Epithelial cell of proximal tubule (primary cell): ENCODE data around the gene KIF12. TPM values are rescaled to one million over a fixed set of nuclear protein-coding genes. Genes with fewer than 3 reads are reported as not detected.

ENCODE experiments used
- DNase-seq: peaks from one replicate; pipeline ENCODE4 v3.0.0-alpha.2; 2011; ENCODE audit warnings: low read depth
- H3K4me3 ChIP-seq: 2 replicates; pipeline ENCODE4 v1.5.1; 2011; ENCODE audit warnings: low read depth, mild to moderate bottlenecking, low read length
- CTCF ChIP-seq: conservative IDR thresholded peaks from 2 replicates; pipeline ENCODE4 v1.5.1; 2012; ENCODE audit warnings: low read depth, mild to moderate bottlenecking, low read length
- total RNA-seq: library from RNA; depleted of rRNA; stranded (reverse); fragments of >200 nt; gene quantifications from 2 replicates; pipeline ENCODE4 v1.2.3, GENCODE V29; 2015

Gene KIF12
- total RNA-seq, 1 donor from 2014 or later = 39.3 TPM

- TF ChIP-seq CTCF = no peak
- H3K4me3 ChIP-seq = no peak overlapping the region
- DNase-seq = no peak
Measured at GRCh38 chr9:114050646-114051045, 48.4 kb downstream of the KIF12 start.

- no peak overlapping the region for H3K4me3 ChIP-seq
- TF ChIP-seq CTCF = no peak
- DNase-seq = no peak
Measured at GRCh38 chr9:114050226-114050568, 48.9 kb downstream of the KIF12 start.

DNA sequence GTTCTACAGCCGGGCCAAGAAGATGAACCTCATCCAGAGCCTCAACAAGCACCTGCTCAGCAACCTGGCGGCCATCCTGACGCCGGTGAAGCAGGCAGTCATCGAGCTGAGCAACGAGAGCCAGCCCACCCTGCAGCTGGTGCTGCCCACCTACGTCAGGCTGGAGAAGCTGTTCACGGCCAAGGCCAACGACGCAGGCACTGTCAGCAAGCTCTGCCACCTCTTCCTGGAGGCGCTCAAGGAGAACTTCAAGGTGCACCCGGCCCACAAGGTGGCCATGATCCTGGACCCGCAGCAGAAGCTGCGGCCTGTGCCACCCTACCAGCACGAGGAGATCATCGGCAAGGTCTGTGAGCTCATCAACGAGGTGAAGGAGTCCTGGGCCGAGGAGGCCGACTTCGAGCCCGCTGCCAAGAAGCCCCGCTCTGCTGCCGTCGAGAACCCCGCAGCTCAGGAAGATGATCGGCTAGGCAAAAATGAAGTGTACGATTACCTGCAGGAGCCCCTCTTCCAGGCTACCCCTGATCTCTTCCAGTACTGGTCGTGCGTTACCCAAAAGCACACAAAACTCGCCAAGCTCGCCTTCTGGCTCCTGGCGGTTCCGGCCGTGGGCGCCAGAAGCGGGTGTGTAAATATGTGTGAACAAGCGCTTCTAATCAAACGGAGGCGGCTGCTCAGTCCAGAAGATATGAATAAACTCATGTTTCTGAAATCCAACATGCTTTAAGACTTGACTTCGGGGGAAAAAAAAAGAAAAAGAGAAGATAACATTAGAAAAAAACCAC is 49.5 kb downstream of the KIF12 start:
- DNase-seq = no peak
- TF ChIP-seq CTCF = no peak
- H3K4me3 ChIP-seq = no peak overlapping the region

DNA sequence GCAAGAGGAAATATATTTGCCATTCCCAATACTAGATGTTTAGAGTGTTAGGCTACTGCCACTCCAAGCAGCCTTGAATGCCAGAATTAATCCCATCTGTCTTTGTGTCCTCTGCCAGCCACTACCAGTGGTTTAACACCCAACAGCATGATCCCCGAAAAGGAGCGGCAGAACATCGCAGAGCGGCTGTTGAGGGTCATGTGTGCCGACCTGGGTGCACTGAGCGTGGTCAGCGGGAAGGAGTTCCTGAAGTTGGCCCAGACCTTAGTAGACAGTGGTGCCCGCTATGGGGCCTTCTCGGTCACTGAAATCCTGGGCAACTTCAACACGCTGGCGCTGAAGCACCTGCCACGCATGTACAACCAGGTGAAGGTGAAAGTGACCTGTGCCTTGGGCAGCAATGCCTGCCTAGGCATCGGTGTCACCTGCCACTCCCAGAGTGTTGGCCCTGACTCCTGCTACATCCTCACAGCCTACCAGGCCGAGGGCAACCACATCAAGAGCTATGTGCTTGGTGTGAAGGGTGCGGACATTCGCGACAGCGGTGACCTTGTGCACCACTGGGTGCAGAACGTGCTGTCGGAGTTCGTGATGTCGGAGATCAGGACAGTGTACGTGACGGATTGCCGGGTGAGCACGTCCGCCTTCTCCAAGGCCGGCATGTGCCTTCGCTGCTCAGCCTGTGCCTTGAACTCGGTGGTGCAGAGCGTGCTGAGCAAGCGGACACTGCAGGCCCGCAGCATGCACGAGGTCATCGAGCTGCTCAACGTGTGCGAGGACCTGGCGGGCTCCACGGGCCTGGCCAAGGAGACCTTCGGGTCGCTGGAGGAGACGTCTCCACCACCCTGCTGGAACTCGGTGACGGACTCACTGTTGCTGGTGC is 50.3 kb downstream of the KIF12 start:
- TF ChIP-seq CTCF = no peak
- DNase-seq = no peak
- no peak overlapping the region for H3K4me3 ChIP-seq

GRCh38 chr9:114047717-114048116 is 51.4 kb downstream of the KIF12 start:
- no peak for DNase-seq
- no peak overlapping the region for H3K4me3 ChIP-seq

DNA sequence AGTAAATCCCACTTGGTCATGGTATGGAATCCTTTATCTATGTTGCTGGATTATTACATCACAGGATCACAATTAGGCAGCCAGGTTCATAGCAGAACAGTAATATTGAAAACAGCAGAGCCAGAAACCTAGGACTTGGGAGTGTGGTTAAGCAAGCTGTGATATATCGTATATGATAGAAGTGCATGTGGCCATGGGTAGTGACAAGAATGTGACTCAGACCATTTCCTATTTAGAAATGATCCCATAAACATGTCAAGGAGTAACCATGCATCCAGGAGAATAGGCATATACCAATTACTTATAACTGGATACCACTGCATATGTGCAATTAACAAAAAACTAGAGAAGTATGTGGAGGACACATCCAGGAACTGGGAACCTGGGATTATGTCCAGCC is 52.2 kb downstream of the KIF12 start:
- no peak overlapping the region for H3K4me3 ChIP-seq
- no peak for TF ChIP-seq CTCF
- DNase-seq = no peak

More at GRCh38 chr9:114047717-114048116, 51.4 kb downstream of the KIF12 start:
- peak; percentile 56 for TF ChIP-seq CTCF
